GM19395 (cell line): ENCODE measurements around the gene ZDHHC18.

Experiments used
- ATAC-seq: cut with Tn5 transposase; IDR thresholded peaks from one replicate; pipeline ENCODE4 v1.9.1; 2021; ENCODE audit warnings: mild to moderate bottlenecking, moderate library complexity; ENCODE audit not compliant: unreplicated experiment

The ZDHHC18 gene

DNA sequence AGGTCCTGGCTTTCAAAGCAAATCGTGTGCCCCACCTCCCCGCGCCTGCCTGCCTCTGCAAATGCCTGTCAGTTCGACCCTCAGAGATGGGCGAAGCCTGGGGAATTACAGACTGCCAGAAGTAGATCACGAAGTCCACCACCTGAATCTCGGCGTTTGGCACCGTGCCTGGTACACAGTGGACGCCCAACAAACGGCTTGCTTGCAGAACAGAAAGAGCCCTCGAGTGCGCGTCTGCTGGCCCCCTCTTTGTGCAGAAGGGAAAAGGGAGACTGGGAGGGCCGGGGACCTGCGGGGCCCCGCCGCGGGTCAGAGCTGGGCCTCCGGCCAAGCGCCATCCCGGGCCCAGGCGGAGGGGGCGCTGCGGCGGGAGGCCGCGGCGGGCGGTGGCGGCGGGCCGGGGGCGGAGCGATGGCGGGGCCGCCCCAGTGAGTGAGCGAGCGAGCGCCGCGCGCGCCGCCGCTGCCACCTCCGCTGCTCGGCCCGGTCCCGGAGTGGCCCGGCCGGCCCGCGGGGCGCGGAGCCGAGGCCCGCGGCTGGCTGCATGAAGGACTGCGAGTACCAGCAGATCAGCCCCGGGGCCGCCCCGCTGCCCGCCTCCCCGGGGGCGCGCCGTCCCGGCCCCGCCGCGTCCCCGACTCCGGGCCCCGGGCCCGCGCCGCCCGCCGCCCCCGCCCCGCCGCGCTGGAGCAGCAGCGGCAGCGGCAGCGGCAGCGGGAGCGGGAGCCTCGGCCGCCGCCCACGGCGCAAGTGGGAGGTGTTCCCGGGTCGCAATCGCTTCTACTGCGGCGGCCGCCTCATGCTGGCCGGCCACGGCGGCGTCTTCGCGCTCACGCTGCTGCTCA is at the start of gene ZDHHC18:
TSS of gene ZDHHC18 (plus strand) at position 428 of the 845 bp plus-strand sequence. CDS start at position 545, 117 bp downstream.
- no peak for ATAC-seq

DNA sequence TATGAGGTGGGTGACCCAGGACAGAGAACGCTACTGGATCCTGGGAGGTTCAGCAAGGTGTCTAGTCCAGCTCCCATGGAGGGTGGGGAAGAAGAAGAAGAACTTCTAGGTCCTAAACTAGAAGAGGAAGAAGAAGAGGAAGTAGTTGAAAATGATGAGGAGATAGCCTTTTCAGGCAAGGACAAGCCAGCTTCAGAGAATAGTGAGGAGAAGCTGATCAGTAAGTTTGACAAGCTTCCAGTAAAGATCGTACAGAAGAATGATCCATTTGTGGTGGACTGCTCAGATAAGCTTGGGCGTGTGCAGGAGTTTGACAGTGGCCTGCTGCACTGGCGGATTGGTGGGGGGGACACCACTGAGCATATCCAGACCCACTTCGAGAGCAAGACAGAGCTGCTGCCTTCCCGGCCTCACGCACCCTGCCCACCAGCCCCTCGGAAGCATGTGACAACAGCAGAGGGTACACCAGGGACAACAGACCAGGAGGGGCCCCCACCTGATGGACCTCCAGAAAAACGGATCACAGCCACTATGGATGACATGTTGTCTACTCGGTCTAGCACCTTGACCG is 47.3 kb upstream of the ZDHHC18 start:
- no peak for ATAC-seq

- ATAC-seq = no peak
Observed at GRCh38 chr1:26780344-26780957, 46.0 kb upstream of the ZDHHC18 start.

GRCh38 chr1:26781206-26781825 is 45.2 kb upstream of the ZDHHC18 start:
- no peak for ATAC-seq

DNA sequence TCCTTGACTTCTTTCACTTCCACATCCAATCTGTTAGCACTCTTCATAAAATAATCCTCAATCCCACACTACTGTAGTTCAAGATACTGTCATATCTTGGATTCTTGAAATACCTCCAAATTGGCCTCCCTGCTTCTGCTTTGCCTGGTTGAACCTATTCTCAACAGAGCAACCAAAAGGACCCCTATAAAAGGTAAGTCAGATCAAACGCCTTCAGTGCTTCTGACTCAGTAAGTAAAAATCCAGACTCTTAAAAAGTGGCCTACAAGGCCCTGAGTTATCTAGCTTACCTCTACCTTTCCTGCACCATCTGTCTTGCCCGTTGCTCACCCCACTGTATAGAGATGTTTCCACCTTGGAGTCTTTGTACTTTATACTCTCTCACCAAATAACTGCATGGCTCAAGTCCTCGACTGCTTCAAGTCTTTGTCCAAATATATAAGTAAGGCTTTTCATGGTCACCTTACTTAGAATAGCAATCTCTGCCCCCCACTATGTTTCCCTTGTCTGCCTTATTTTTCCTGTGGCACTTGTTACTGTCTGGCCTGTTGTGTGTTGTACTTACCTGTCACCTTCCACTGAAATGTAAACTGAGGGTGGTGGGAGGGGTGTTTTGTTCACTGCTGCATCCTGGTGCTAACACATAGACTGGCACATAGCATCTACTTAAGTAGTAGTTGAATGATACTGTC is 43.8 kb upstream of the ZDHHC18 start:
- no peak for ATAC-seq

DNA sequence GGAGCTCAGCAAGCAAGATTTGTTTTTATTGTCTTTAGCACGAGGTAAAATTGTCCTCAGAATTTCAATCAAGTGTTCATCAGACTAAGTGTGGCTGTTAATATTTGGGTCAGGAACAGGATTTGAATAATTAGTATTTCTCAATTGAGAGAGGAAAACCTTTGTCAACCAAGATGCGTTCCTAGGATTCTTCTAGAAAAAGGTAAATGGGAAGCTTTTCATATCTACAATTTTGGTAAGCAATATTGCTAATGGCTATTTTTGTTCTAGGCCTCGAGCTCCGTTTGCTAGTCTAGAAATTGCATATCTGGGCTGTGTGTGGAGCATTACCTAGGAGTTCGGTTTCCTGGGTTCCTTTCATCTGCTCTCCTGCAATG is 42.9 kb upstream of the ZDHHC18 start:
- no peak for ATAC-seq

- ATAC-seq = no peak
Observed at GRCh38 chr1:26784023-26784871, 42.2 kb upstream of the ZDHHC18 start.

GRCh38 chr1:26784886-26785285 is 41.6 kb upstream of the ZDHHC18 start:
- no peak for ATAC-seq

GRCh38 chr1:26785611-26786436 is 40.7 kb upstream of the ZDHHC18 start:
- no peak for ATAC-seq

GRCh38 chr1:26786437-26787380 is 39.8 kb upstream of the ZDHHC18 start:
- ATAC-seq = no peak

GRCh38 chr1:26787381-26787705 is 39.1 kb upstream of the ZDHHC18 start:
- ATAC-seq = peak; percentile 44

- ATAC-seq = peak; percentile 59
Observed at GRCh38 chr1:26787706-26788514, 38.6 kb upstream of the ZDHHC18 start, which contains the start of gene PIGV. TSS of gene PIGV (plus strand) at chr1:26787950. CDS start at chr1:26790816, 2,866 bp downstream.

- no peak for ATAC-seq
Observed at GRCh38 chr1:26788515-26788785, 38.0 kb upstream of the ZDHHC18 start.

- ATAC-seq = no peak
Observed at GRCh38 chr1:26788836-26789611, 37.5 kb upstream of the ZDHHC18 start.

DNA sequence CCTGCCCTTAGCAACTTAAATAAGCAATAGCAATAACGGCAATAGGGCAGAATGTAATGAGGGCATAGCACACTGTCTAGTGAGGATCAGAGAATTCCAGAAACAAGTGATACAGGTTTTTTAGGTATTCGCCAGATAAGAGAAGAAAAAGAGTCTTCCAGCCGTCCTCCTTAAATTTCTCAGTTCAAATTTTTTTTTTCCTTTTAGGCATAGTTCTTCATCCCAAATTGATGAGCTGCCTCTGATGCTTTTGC is 36.9 kb upstream of the ZDHHC18 start:
- no peak for ATAC-seq

GRCh38 chr1:26789931-26790330 is 36.6 kb upstream of the ZDHHC18 start:
- ATAC-seq = no peak

- no peak for ATAC-seq
Observed at GRCh38 chr1:26790551-26790953, 35.9 kb upstream of the ZDHHC18 start.
